MM.1S (cell line): Measurements from ENCODE around the gene NET1.

ENCODE experiments used
- EZH2phosphoT487 ChIP-seq: fragments of 300-600 bp; sonication (generic); IDR thresholded peaks from 2 replicates; pipeline ENCODE4 v1.6.1; 2018; ENCODE audit warnings: antibody characterized with exemption, low read length
- TF ChIP-seq, protein P1 (sequence below): fragments of 300-600 bp; sonication (generic); IDR thresholded peaks from 2 replicates; pipeline ENCODE4 v1.5.1; 2016; ENCODE audit warnings: antibody characterized with exemption, low read length, mixed read lengths

GRCh38 chr10:5485948-5486852 is 73.8 kb downstream of the NET1 start:
- no peak for TF ChIP-seq EZH2phosphoT487
- TF ChIP-seq, protein P1, sequence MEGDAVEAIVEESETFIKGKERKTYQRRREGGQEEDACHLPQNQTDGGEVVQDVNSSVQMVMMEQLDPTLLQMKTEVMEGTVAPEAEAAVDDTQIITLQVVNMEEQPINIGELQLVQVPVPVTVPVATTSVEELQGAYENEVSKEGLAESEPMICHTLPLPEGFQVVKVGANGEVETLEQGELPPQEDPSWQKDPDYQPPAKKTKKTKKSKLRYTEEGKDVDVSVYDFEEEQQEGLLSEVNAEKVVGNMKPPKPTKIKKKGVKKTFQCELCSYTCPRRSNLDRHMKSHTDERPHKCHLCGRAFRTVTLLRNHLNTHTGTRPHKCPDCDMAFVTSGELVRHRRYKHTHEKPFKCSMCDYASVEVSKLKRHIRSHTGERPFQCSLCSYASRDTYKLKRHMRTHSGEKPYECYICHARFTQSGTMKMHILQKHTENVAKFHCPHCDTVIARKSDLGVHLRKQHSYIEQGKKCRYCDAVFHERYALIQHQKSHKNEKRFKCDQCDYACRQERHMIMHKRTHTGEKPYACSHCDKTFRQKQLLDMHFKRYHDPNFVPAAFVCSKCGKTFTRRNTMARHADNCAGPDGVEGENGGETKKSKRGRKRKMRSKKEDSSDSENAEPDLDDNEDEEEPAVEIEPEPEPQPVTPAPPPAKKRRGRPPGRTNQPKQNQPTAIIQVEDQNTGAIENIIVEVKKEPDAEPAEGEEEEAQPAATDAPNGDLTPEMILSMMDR, result no peak
